Activated CD8-positive, alpha-beta T cell treated with anti-CD3 and anti-CD28 coated beads for 36 hours (primary cell): ENCODE data around the gene SRRT. TPM values are rescaled to one million over a fixed set of nuclear protein-coding genes. Genes with fewer than 3 reads are reported as not detected.
A peak's percentile ranks its signal among the peaks of the same experiment; 100 is the strongest.

Source experiments
- ATAC-seq: fragments of 200-7000 bp; cut with Tn5 transposase; one replicate; pipeline ENCODE4 v1.10.0; 2021; ENCODE audit warnings: mild to moderate bottlenecking, moderate library complexity
- CTCF ChIA-PET: fragments of 350-600 bp; sonication (Branson Sonifier 250); formaldehyde crosslinking; loops from one replicate; lab custom pipeline; 2021; ENCODE audit warnings: antibody characterized with exemption; lab: Charles Lee
- POLR2A ChIA-PET: fragments of 350-600 bp; sonication (Branson Sonifier 250); formaldehyde crosslinking; loops from one replicate; lab custom pipeline; 2021; ENCODE audit warnings: antibody characterized with exemption; lab: Charles Lee
- DNase-seq: peaks from one replicate; pipeline ENCODE4 v3.0.0-alpha.2; 2020
- H3K27ac Mint-ChIP-seq: one replicate; pipeline ENCODE4 v1.8.0; 2021; ENCODE audit warnings: mild to moderate bottlenecking, mixed read lengths
- H3K27me3 Mint-ChIP-seq: one replicate; pipeline ENCODE4 v1.8.0; 2021; ENCODE audit warnings: mixed read lengths
- H3K36me3 Mint-ChIP-seq: one replicate; pipeline ENCODE4 v1.8.0; 2021; ENCODE audit warnings: low read depth, mixed read lengths
- H3K4me1 Mint-ChIP-seq: one replicate; pipeline ENCODE4 v1.8.0; 2021; ENCODE audit warnings: low read depth, mixed read lengths
- H3K4me3 Mint-ChIP-seq: one replicate; pipeline ENCODE4 v1.8.0; 2021; ENCODE audit warnings: mild to moderate bottlenecking, moderate library complexity, mixed read lengths
- H3K9me3 Mint-ChIP-seq: one replicate; pipeline ENCODE4 v1.8.0; 2021; ENCODE audit warnings: mixed read lengths
- CTCF ChIP-seq: fragments of 200-600 bp; IDR thresholded peaks from one replicate; pipeline ENCODE4 v1.8.0; 2022; ENCODE audit warnings: antibody characterized with exemption, mild to moderate bottlenecking
- intact Hi-C: fragments of 100-400 bp; cut with micrococcal nuclease; formaldehyde crosslinking; loops from one replicate; pipeline ENCODE4 v1.10.0; 2022
- total RNA-seq, 2 experiments: library from RNA; stranded (reverse); gene quantifications; one replicate each; pipeline ENCODE4 v1.2.3, GENCODE V29; 2021

The SRRT gene
- total RNA-seq, 2 experiments from 2014 or later, result 211 to 239 TPM

DNA sequence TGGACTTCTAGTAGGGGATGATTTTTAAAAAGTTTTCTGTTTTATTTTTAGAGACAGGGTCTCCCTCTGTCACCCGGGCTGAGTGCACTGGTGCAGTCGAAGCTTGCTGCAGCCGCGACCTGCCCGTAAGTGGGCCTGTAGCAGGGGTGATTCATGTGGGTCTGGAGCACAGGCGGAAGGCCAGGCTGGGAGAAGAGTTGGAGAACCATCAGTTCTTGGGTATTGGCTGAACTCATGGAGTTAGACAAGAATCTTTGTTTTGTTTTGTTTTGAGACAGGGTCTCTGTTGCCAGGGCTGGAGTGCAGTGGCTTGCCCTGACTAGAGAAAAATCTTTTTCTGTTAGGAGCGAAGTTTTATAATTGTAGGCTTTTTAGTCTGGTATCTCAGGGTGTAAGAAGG, 5.7 kb downstream of the SRRT start:
- TF ChIP-seq CTCF, result no peak
- Mint-ChIP-seq H3K27ac (no peak overlapping the region), H3K4me1 (peaks cover 52% of the 10 kb centered on the region)

DNA sequence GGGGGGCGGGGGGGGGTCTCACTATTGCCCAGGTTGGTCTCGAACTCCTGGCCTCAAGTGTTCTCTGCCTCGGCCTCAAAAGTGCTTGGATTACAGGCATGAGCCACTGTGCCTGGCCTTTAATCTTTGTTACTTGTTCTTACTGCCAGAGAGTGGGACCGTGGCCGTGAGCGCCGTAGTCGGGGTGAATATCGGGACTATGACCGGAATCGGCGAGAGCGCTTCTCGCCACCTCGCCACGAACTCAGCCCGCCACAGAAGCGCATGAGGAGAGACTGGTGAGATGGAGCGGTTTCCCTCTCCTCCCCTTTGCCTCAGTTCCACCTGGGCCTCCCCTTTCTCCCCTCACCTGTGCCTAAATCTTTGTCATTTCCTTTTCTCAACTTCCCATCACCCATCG, 6.2 kb downstream of the SRRT start:
- no peak for TF ChIP-seq CTCF
- Mint-ChIP-seq H3K4me1 (peaks cover 55% of the 10 kb centered on the region), H3K27me3 (no peaks in the 10 kb centered on the region), H3K36me3 (peaks cover 82% of the 10 kb centered on the region), H3K4me3 (no peak overlapping the region), H3K9me3 (no peaks in the 10 kb centered on the region), H3K27ac (peak overlapping the region; percentile 27)
- no peak for DNase-seq
- intact Hi-C loops, result no loop called here
- ChIA-PET CTCF (no interaction called here), POLR2A (interaction anchor here (0.7 kb wide), 1 partner anchor 8 kb away, joined by 4 read pairs; no protein-coding TSS in a partner anchor)
- ATAC-seq, result no peak

More for the DNA sequence above, 5.7 kb downstream of the SRRT start:
- no peaks in the 10 kb centered on the region for H3K9me3 Mint-ChIP-seq
- ATAC-seq, result no peak
- H3K27me3 Mint-ChIP-seq, result no peaks in the 10 kb centered on the region
- H3K4me3 Mint-ChIP-seq, result no peak overlapping the region
- CTCF ChIA-PET, result no interaction called here
- POLR2A ChIA-PET, result interaction anchor here (0.7 kb wide), 1 partner anchor 8 kb away, joined by 4 read pairs; no protein-coding TSS in a partner anchor
- peaks cover 80% of the 10 kb centered on the region for H3K36me3 Mint-ChIP-seq
- intact Hi-C loops, result no loop called here
- no peak for DNase-seq

DNA sequence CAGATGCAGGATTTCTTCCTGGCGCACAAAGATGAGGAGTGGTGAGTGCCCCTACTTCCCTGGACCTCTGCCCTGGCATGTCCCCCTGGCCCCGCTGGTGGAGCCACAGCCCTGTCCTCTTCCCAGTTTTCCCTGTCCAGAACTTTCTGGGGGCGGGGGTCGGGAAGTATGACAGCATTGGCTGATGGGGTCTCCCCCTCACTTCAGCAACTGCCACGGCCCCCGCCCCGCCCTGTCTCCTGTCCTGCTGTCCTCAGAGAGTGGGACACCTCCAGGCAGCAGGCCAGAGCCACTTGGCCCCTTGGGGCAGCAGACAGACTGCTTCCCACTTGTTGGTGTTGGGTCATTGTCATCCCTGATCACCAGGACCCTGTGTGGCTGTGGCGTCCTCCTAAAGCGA, 7.3 kb downstream of the SRRT start:
- Mint-ChIP-seq H3K27ac (peak overlapping the region; percentile 56), H3K4me3 (no peak overlapping the region), H3K36me3 (peaks cover 84% of the 10 kb centered on the region), H3K4me1 (peaks cover 57% of the 10 kb centered on the region), H3K27me3 (no peaks in the 10 kb centered on the region), H3K9me3 (no peaks in the 10 kb centered on the region)
- no peak for TF ChIP-seq CTCF
- CTCF ChIA-PET, result interaction anchor here (0.6 kb wide), 1 partner anchor 31 kb away, joined by 3 read pairs; no protein-coding TSS in a partner anchor
- ATAC-seq, result no peak
- POLR2A ChIA-PET, result no interaction called here
- DNase-seq, result no peak
- intact Hi-C loops, result no loop called here

- no peak for TF ChIP-seq CTCF
- H3K27me3 Mint-ChIP-seq, result no peaks in the 10 kb centered on the region
- no peak overlapping the region for H3K4me3 Mint-ChIP-seq
- H3K4me1 Mint-ChIP-seq, result peaks cover 59% of the 10 kb centered on the region
- H3K9me3 Mint-ChIP-seq, result no peaks in the 10 kb centered on the region
- DNase-seq (no peak), ATAC-seq (no peak)
- ChIA-PET POLR2A (interaction anchor here (7.4 kb wide), 1 partner anchor 7 kb away, joined by 167 read pairs; the partner anchor contains the start of gene SRRT), CTCF (no interaction called here)
- H3K27ac Mint-ChIP-seq, result peak overlapping the region; percentile 8
- H3K36me3 Mint-ChIP-seq, result peaks cover 88% of the 10 kb centered on the region
- intact Hi-C loops, result no loop called here
Observed at GRCh38 chr7:100882785-100883526, 8.1 kb downstream of the SRRT start.
